KG1 (cell line): ENCODE data around the gene SHQ1.
"Not testable (repeated sequence)": the region's sequence is repeated elsewhere in the genome, so short reads cannot be mapped to it uniquely, and the experiment has no call there.

Experiments
- DNase-seq: peaks from one replicate; lab custom pipeline; 2025; lab: John Stamatoyannopoulos, UW

The SHQ1 gene

GRCh38 chr3:72748659-72749058 is 99.6 kb downstream of the SHQ1 start:
- DNase-seq: no peak

GRCh38 chr3:72746430-72747411 is 101.5 kb downstream of the SHQ1 start:
- no peak for DNase-seq

GRCh38 chr3:72745146-72745999 is 102.9 kb downstream of the SHQ1 start:
- no peak for DNase-seq

GRCh38 chr3:72744330-72744729 is 103.9 kb downstream of the SHQ1 start:
- no peak for DNase-seq

- DNase-seq: no peak
These were observed 108.4 kb downstream of the SHQ1 start for GRCh38 chr3:72739531-72740466.

- DNase-seq: no peak
These were observed 109.3 kb downstream of the SHQ1 start for GRCh38 chr3:72738752-72739530.

GRCh38 chr3:72735072-72735471 is 113.2 kb downstream of the SHQ1 start:
- not testable (repeated sequence) for DNase-seq

GRCh38 chr3:72733676-72734075 is 114.6 kb downstream of the SHQ1 start:
- no peak for DNase-seq

- not testable (repeated sequence) for DNase-seq
These were observed 115.4 kb downstream of the SHQ1 start for GRCh38 chr3:72732666-72733345.

GRCh38 chr3:72728958-72729467 is 119.2 kb downstream of the SHQ1 start:
- no peak for DNase-seq

- DNase-seq: no peak
These were observed 119.8 kb downstream of the SHQ1 start for GRCh38 chr3:72728329-72728889.

GRCh38 chr3:72727726-72728125 is 120.5 kb downstream of the SHQ1 start:
- DNase-seq: no peak

GRCh38 chr3:72727172-72727571 is 121.1 kb downstream of the SHQ1 start:
- no peak for DNase-seq

GRCh38 chr3:72725229-72725628 is 123.0 kb downstream of the SHQ1 start:
- DNase-seq: no peak

GRCh38 chr3:72724070-72724469 is 124.2 kb downstream of the SHQ1 start:
- DNase-seq: no peak

- no peak for DNase-seq
These were observed 125.1 kb downstream of the SHQ1 start for GRCh38 chr3:72722930-72723726.

- DNase-seq: no peak
These were observed 126.4 kb downstream of the SHQ1 start for GRCh38 chr3:72721683-72722381.

- DNase-seq: no peak
These were observed 127.7 kb downstream of the SHQ1 start for GRCh38 chr3:72720566-72720965.
